K562 (cell line): Measurements from ENCODE around the gene FLRT1.

Source experiments
- BACH1 ChIP-seq: fragments of 200-800 bp; sonication (Bioruptor generic); IDR thresholded peaks from 2 replicates; pipeline ENCODE4 v1.6.1; 2016; ENCODE audit warnings: missing genetic modification characterization, missing compliant biosample characterization
- GABPA ChIP-seq: fragments of 200-800 bp; sonication (Bioruptor generic); conservative IDR thresholded peaks from 2 replicates; pipeline ENCODE4 v1.6.1; 2016; ENCODE audit warnings: low read depth, missing genetic modification characterization, missing compliant biosample characterization
- ZNF444 ChIP-seq: fragments of 250-450 bp; sonication (Bioruptor Pico); IDR thresholded peaks from 2 replicates; pipeline ENCODE4 v1.4.0; 2020; ENCODE audit warnings: mild to moderate bottlenecking, moderate library complexity

DNA sequence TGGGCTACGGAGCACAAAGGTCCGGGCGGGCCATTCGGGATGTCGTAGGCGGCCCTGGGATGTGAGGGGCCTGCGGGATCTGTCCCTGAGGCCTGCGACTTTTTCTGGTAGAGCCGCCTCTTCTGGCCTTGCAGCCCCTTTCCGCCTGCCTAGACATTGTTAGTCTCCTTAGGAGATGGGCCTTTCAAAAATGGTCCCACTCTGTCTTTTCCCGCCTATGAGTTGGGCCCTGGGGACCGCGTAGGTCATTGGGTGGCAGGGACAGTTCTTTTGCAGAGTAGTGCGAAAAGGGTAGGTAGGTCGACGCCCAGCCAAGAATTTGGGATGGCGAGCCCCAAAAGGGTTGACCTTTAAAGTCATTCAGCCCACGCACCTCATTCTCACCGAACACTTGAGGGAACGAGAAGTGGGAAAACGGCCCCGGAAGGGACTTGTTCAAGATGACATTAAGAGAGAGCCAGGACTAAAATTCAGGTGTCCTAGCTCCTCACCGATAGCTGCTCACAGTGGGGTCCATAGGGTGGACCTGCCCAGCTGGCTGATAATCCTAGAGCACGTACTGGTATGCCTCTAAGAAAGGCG, 48.7 kb upstream of the FLRT1 start:
- TF ChIP-seq ZNF444 (CRISPR knock-in tag) (no peak), BACH1 (no peak), GABPA (tag) (no peak)
